ENCODE data around the gene PLD4.
"Not testable (repeated sequence)": the region's sequence is repeated elsewhere in the genome, so short reads cannot be mapped to it uniquely, and the experiment has no call there.

PLD4 gene

DNA sequence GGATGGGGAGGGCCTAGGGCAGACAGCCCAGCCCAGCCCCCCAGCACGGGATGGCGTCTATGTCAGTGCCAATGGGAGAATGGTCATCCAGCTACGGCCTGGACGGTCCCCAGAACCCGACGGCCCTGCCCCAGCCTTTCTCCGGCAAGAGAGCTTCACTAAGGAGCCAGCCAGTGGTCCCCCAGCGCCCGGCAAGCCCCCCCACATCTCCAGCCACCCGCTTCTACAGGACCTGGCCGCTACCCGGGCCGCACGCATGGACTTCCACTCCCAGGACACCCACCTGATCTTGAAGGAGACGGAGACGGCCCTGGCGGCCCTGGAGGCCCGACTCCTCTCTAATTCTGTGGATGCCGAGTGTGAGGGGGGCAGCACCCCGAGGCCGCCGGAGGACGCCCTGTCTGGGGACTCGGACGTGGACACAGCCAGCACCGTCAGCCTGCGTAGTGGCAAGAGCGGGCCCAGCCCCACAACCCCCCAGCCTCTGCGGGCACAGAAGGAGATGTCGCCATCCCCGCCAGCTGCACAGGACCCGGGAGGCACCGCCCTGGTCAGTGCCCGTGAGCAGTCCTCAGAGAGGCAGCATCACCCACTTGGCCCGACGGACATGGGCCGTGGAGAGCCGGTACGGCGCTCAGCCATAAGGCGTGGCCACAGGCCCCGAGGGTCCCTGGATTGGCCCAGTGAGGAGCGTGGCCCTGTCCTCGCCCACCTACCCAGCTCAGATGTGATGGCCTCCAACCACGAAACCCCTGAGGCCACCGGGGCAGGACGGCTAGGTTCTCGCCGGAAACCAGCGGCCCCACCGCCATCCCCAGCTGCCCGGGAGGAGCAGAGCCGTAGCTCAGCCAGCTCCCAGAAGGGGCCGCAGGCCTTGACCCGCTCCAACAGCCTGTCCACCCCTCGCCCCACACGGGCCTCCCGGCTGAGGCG, 37.7 kb upstream of the PLD4 start:
- no peak for DNase-seq (ENCODE audit: low read depth, low spot score)

DNA sequence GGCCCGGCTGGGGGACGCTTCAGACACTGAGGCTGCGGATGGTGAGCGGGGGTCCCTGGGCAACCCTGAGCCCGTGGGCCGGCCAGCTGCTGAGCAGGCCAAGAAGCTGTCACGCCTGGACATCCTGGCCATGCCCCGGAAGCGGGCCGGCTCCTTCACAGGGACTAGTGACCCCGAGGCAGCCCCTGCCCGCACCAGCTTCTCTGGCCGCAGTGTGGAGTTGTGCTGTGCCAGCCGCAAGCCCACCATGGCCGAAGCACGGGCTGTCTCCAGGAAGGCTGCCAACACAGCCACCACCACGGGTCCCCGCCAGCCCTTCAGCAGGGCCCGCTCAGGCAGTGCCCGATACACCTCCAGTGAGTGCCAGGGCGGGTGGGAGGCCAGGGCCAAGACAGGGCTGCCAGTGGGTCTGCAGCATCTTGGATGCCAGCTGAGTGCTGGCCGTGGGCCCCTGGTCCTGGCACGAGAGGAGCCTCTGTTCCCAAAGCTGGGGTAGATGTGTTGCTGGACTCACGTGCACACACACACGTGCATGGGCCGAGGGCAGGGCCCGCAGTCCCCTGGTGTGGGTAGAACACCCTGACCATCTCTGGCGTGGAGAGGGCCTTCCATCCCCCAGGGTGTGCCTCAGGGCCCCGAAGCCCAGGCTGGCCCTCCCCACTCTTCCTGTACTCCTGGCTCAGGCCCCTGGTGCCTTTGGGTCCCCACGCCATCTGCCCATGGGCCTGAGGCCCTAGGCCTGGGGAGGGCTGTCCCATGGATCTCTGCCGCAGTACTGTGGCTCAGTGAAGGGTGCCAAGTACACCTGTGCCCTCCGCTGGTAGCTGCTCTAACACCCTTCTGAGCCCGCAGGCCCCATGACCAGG, 36.8 kb upstream of the PLD4 start:
- DNase-seq (ENCODE audit: low read depth, low spot score), result no peak

DNA sequence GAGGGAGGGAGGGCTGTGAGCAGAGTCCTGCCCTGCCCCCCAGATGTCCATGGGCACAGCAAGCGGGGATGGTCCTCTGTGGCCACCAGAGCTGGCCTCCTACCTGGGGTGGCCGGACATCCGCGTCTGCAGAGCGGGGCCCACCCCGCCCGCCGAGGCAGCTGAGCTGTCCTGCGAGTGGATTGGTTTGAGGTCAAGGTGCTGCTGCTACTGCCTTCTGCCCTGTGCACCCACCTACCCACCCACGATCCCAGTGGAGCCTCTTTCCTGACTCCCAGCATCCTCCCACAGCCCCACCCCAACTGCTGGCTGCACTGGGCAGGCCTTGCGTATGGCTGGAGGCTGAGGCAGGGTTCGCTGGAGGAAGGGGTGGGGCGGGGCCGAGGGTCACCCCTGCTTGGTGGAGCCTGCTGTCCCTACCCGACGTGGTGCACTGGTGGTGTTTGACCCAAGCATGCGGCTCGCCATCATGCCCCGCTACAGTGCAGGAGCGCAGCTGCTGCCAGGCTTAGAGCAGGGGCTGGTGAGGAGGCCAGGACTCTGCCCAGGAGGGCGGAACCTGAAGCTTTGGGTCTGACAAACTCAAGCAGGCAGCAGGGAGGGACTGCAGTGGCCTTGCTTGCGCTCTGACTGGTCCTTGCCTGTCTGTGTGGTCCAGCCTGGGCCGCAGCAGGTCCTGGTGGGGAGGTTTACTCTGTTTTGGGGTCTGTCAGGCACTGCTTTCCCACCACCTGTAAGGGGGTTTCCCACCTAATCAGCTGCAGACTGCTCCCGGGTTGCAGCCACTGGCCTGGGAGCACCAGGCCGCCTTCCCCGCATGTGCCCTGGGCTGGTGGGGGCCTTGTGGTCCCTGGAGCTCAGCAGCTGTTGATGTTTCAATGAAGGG, 35.9 kb upstream of the PLD4 start:
- DNase-seq (ENCODE audit: low read depth, low spot score), result no peak

DNA sequence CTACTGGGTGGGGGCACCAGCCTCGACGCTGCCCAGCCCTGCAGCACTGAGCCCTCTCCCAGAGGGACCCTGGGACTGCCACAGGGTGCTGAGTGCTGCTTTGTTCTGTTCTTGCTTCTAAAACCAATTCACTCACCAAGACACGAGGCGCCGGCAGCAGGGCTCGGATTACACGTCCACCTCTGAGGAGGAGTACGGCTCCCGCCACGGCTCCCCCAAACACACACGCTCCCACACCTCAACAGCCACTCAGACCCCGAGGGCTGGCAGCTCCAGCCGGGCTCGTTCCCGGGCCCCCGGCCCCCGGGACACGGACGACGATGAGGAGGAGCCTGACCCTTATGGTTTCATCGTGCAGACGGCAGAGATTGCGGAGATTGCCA, 35.3 kb upstream of the PLD4 start:
- DNase-seq (ENCODE audit: low read depth, low spot score), result no peak

DNA sequence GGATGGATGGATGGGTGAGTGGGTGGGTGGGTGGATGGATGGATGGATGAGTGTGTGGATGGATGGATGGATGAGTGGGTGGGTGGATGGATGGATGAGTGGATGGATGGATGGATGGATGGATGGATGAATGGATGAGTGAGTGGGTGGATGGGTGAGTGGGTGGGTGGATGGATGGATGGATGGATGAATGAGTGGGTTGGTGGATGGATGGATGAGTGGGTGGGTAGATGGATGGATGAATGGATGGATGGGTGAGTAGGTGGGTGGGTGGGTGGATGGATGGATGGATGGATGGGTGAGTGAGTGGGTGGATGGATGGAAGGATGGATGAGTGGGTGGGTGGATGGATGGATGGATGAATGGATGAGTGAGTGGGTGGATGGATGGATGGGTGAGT, 34.4 kb upstream of the PLD4 start:
- not testable (repeated sequence) for DNase-seq (ENCODE audit: low read depth, low spot score)

DNA sequence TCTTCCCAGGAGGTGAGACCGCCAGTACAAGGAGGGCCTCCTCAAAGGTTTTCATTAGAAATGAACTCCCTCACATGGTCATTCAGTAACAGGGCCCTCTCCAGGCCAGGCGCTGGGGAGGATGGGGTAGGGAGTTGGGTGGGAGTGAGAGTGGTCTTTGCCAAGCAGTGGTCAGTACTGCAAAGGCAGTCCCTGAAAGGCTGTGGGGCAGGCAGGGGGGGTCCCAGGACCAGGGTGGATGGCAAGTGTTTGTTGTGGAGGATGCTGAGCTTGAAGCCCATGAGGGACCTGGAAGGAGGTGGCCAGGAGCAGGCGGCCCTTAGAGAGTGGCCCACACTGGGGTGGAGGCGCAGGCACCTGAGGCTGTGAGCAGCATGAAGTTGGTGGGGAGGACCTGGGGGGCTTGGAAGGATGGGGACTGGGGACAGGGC, 33.5 kb upstream of the PLD4 start:
- DNase-seq (ENCODE audit: low read depth, low spot score), result no peak

DNA sequence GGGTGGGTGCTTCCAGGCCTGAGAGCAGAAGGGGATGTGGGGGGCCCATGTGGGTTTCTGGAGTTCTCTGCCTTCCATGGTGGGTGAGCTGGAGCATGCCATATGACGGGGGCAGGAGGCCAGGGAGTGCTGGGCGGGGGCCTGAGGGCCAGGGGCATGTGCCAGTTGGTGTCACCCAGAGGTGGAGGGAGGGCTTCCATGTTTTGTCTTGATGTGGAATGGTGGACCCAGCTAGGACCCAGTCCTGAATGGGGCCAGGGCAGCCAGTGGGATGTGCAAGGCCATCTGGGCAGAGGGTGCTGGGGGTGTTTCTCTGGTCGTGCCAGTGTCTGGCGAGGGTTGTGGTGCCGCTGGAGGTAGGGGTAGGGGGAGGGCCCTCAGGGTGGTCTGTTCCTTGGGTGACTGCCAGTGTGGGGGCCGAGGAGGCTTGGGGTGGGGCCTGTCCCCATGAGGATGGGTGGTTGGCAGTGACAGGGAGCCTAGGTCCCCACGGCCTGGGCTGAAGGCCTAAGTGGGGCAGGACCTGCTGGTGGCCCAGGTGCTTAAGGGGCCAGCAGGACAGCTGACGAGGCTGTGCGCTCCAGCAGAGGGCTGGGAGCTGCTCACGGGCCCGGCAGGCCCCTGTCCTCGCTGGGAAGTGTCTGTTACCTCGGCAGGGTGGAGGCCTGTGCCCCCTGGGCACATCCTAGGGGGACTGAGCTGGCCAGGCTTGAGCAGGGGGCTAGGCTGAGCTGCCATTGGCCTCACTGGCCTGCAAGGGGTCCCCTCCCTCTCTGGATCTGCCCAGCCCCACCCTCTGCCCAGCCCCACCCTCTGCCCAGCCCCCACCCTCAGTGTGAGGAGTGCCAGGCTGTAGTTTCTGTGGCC, 32.8 kb upstream of the PLD4 start:
- no peak for DNase-seq (ENCODE audit: low read depth, low spot score)

DNA sequence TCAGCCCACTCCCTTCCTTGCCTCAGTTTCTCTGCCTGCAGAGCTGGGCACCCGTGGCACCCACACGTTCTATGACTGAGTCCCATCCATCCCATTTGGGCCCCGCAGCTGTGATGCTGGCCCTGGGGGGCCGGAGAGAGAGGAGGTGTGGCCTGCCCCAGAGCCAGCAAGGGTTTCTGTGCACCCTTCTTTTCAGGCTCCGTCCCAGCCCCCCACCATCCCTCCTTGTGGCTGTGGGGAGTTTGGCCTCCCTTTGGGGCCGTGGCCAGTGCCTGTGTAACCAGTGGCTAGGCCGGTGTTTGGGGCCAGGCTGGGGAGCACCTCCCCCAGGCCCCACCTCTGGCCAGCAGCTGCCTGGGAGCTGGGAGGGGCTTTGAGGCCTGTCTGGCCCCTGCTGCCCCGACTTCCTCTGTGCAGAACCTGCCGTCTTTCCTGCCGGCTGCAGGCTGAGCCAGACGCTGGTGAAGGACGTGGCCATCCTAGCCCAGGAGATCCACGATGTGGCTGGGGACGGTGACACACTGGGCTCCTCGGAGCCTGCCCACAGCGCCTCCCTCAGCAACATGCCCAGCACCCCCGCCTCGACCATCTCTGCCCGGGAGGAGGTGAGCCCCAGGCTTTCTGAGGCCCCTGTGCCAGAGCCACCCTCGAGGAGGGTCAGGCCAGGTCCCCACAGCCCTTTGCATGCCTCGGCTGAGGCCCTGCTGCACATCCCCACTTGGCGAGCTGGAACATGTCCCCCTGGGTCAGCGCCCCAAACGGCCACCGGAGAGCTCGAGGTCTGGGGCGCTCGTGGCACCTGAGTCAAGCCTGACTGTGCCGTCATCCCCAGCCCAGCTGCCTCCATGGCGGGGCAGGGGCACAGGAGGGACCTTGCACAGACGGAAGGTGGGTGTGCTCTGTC, 31.9 kb upstream of the PLD4 start:
- no peak for DNase-seq (ENCODE audit: low read depth, low spot score)

DNA sequence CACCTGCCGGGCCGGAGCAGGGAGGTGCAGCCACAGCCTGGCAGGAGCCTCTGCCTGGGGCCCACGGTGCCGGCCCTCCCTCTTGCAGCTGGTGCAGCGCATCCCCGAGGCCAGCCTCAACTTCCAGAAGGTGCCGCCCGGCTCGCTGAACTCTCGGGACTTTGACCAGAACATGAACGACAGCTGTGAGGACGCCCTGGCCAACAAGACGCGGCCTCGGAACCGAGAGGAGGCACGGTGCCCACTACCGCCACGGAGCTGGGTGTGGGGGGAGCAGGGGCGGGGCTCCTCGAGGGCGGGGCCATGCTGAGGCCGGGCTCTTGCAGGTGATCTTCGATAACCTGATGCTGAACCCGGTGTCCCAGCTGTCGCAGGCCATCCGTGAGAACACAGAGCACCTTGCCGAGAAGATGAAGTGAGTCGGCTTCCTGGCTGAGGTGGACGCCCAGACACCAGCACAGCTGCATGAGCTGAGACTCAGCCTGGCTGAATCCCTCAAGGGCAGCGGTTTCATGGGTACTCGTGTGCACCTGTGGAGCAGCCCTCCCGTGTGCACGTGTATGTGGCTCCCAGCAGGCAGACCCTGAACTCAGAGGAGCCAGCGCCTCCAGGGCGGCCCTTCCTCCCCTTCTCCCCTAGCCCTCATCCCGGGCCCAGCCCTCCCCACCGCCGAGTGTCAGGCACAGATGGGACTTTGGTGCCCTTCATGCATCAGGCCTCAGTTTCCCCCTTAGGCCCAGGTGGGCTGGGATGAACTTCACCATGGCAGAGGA, 31.1 kb upstream of the PLD4 start:
- DNase-seq (ENCODE audit: low read depth, low spot score), result no peak

DNA sequence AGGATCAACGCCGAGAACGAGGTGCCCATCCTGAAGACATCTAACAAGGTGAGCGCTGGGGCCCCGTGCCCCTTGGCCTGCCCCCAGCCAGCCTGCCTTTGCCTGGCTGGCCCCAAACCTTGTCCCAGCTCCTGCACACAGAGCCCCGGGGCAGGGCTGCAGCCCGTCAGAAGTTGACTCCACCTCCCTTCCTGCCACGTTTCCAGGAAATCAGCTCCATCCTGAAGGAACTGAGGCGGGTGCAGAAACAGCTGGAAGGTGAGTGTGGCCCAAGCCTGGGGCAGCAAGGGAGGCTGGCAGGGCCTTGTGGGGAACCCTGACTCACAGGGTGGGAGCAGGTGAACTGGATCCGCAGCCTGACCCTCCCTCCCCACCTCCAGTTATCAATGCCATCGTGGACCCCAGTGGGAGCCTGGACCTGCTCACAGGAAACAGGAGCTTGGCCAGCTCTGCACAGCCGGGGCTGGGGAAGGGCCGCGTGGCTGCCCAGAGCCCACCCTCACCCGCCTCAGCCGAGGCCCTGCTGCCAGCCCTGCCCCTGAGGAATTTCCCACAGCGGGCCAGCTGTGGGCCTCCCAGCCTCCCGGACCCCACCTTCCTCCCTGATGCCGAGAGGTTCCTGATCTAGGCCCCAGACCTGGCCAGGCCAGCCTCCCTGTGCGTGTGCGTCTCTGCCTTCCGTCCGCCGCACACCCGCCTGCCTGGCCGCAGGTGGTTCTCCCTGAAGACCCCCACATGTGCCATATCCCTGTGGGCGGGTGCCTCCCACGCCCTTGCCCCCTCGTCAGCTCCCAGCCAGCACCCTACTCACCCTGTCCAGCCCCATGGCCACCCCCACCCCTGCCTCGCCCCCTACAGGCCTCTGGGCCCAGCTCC, 30.1 kb upstream of the PLD4 start:
- DNase-seq (ENCODE audit: low read depth, low spot score), result no peak

DNA sequence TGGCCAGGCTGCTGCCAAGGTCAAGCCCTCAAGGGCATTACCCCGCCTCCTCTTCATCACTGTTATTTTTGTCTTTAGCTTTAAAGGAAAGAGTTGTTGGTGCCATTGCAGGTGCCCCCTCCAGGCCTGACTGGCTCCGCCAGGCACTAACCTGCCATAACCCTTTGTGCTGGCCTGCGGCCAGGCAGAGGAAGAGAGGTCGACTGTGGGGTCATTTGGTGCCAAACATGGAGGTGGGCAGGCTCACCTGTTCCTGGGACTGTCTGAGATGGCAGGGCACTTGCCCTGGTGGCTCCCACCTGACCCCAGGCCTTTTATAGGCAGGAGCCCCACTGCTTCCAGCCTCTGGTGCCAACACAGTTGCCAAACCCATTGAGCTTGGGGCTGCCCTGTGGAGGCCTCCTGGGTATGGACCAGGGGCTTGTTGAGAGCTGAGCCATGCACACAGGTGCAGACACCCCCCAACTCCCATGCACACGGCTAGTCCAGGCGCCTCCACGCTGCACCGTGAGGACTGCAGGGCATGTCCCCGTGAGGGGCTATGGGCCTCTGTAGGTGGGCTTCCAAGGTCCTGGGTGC, 29.4 kb upstream of the PLD4 start:
- DNase-seq (ENCODE audit: low read depth, low spot score), result no peak

DNA sequence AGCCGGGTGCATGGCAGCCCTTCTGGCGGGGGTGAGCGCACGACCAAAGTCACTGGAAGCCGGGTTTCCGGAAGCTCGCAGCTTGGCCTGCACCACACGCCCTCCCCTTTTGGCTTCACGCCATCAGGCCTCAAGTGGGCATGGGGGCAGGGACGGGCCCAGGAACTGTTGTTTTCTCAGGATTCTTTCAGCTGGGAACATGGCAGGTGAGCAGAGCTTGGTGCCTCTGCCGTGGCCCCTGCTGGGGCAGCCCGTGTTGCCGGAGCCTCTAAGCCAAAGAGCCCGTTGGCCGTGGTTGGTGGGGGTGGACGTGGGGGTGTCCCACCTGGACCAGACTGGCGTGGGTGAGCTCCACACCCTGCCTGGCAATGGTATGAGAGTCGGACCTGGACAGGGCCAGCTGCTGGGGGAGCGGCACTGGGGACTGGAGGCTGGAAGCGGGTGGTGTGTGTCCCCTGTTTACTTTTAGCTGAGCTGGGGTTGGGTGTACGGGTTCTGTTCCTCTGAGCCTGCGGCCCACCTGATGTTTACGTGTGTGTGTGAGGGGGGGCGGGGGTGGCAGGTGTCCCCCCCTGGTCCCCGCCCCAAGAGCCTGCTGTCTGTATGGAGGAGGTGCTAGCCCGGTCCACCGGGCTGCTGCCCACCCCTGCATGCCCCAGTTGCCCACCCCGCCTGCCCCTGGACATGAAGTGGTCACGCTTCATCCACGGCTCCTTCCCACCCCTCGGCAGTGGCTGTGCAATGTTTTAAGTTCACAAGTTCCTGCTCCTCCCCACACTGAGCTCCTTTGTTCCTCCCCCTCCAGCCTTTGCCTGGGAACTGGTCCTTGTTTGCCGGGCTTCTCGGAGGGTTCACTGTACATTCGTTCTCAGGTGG, 28.7 kb upstream of the PLD4 start:
- DNase-seq (ENCODE audit: low read depth, low spot score), result no peak

DNA sequence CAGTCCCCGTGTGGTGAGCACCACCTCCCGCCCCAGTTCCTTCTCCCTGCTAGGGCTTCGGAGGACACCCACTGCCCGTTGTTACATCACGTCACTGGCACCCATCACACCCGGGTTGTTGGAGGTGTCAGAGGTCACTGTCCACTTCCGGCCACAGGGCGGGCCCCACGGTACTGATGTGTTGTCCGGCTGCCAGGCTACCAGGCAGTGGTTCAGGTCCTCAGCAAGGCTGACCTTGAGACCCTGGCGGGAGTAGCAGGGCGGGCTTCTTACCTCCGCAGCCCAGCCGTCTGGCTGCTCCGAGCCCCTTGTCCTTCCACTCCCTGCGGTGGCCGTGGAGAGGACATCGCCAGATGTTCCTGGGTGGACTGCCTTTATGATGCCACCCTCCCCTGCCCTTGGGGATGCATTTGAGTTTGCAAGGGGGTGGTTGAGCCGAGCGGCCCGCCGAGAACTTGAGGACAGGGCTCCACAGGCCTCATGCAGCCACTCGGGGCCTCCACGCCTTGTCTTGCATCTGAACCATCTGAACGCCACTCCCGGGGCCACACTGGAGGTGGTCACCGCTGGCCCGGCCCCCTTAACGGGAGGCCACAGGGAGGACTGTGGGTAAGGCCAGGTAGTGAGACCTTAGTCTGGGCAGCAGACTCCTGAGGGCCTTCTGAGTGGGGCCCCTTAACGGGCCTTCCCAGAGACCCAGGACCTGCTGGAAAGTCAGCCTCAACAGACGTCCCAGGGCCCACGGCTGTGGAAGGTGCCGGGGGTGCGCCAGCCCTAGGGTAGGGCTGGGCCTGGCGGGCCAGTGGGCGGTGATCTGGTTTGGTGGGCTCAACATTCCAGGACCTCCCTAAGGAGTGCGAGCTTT, 27.1 kb upstream of the PLD4 start:
- DNase-seq (ENCODE audit: low read depth, low spot score), result no peak

DNA sequence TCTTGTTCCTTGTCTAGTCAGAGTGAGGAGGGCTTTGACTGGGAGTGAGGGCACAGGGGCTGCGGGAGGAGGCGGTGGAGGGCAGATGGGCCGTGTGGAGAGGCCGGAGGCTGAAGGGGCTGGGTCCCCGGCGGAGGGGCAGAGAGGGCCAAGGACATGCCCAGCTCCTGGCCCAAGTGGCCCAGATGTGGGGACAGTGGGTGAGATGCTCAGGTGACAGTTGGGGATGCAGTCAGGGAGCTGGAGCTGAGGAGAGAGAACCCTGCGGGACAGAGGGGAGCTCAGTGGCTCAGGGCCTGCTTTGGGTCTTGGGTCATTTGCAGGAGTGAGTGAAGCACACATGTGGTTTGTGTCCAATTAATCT, 26.5 kb upstream of the PLD4 start:
- no peak for DNase-seq (ENCODE audit: low read depth, low spot score)

DNA sequence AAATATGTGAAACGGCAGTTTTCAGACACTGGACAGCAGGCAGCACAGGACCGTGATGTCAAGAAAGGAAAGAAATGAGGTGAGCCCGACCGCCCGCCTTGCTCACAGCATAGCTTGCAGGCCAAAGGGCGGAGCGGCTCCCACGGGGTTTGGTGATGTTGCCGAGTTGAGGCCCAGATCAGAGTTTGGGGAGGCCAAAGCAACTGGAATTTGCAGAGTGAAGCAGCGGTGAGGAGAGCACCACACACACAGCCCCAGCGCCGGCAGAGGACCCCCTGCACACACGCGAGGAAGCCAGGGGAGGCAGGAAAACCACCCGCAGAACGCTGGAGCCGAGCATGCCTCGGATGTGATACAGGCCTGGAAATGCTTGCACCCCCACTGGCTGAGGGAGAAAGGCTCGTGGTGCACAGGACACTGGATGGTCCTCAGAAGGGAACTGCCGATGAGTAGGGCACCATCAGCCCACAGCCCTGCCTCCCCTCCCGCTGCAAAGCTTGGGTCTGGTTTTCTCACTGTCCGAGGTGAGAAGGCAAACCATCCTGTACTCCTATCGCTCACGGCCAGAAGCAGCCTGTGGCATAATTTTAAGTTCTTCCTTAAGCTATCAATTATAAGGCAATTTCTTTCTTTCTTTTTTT, 25.7 kb upstream of the PLD4 start:
- no peak for DNase-seq (ENCODE audit: low read depth, low spot score)

Data from iPS DF 19.7 (cell line).